Erythroblast (primary cell): Measurements from ENCODE around the gene CLRN1.

Experiments used
- GATA1 ChIP-seq: IDR thresholded peaks from 2 replicates; pipeline ENCODE4 v1.6.1; 2011; ENCODE audit warnings: low read depth, mild to moderate bottlenecking, control low read depth, low read length, moderate library complexity
- POLR2A ChIP-seq: IDR thresholded peaks from 2 replicates; pipeline ENCODE4 v1.6.1; 2011; ENCODE audit warnings: mild to moderate bottlenecking, low read length

GRCh38 chr3:151016478-151016795 is 43.9 kb upstream of the CLRN1 start:
- TF ChIP-seq POLR2A (no peak), GATA1 (no peak)
